SIG-M5 treated with dmso at 0.1 percent for 504 hours (cell line): Measurements from ENCODE around the gene LRCH1.

Source experiments
- DNase-seq: peaks from one replicate; lab custom pipeline; 2025; ENCODE audit not compliant: unreplicated experiment; lab: John Stamatoyannopoulos, UW

LRCH1 gene

GRCh38 chr13:46663206-46664037 lies 110.5 kb downstream of the LRCH1 start:
- DNase-seq, result no peak

GRCh38 chr13:46664195-46664594 lies 111.2 kb downstream of the LRCH1 start:
- DNase-seq, result no peak

- no peak for DNase-seq
These were observed 112.3 kb downstream of the LRCH1 start for GRCh38 chr13:46665248-46665632.

GRCh38 chr13:46665633-46666482 lies 112.9 kb downstream of the LRCH1 start:
- no peak for DNase-seq

GRCh38 chr13:46666727-46667456 lies 113.9 kb downstream of the LRCH1 start:
- no peak for DNase-seq

- no peak for DNase-seq
These were observed 114.8 kb downstream of the LRCH1 start for GRCh38 chr13:46667687-46668281.

GRCh38 chr13:46668302-46668720 lies 115.3 kb downstream of the LRCH1 start:
- no peak for DNase-seq

GRCh38 chr13:46668931-46669525 lies 116.1 kb downstream of the LRCH1 start:
- DNase-seq, result no peak

- DNase-seq, result no peak
These were observed 119.5 kb downstream of the LRCH1 start for GRCh38 chr13:46672338-46673090.

- DNase-seq, result no peak
These were observed 122.0 kb downstream of the LRCH1 start for GRCh38 chr13:46675016-46675415.

GRCh38 chr13:46676378-46676725 lies 123.4 kb downstream of the LRCH1 start:
- no peak for DNase-seq

- DNase-seq, result no peak
These were observed 126.6 kb downstream of the LRCH1 start for GRCh38 chr13:46679369-46680120.

- DNase-seq, result no peak
These were observed 129.0 kb downstream of the LRCH1 start for GRCh38 chr13:46682015-46682414.

- DNase-seq, result no peak
These were observed 129.7 kb downstream of the LRCH1 start for GRCh38 chr13:46682707-46683106.

- DNase-seq, result no peak
These were observed 130.8 kb downstream of the LRCH1 start for GRCh38 chr13:46683676-46684260.

- no peak for DNase-seq
These were observed 131.5 kb downstream of the LRCH1 start for GRCh38 chr13:46684287-46685001.

GRCh38 chr13:46685006-46685730 lies 132.2 kb downstream of the LRCH1 start:
- no peak for DNase-seq

GRCh38 chr13:46686171-46686570 lies 133.2 kb downstream of the LRCH1 start:
- DNase-seq, result no peak
